Parathyroid adenoma (tissue), 2 donors: ENCODE measurements around the gene RERE.

Experiments
- H2AFZ ChIP-seq: fragments of 300-600 bp; sonication (generic); one replicate; pipeline ENCODE4 v1.7.0; 2017; ENCODE audit warnings: antibody characterized with exemption, mild to moderate bottlenecking
- H3K27ac ChIP-seq: fragments of 300-600 bp; sonication (generic); one replicate; pipeline ENCODE4 v1.7.0; 2017
- H3K27me3 ChIP-seq: fragments of 300-600 bp; sonication (generic); one replicate; pipeline ENCODE4 v1.7.0; 2017; ENCODE audit warnings: low read length; ENCODE audit not compliant: control insufficient read depth, insufficient read depth
- H3K36me3 ChIP-seq: fragments of 300-600 bp; sonication (generic); one replicate; pipeline ENCODE4 v1.7.0; 2017; ENCODE audit warnings: low read length; ENCODE audit not compliant: control insufficient read depth, insufficient read depth
- H3K4me1 ChIP-seq: fragments of 300-600 bp; sonication (generic); one replicate; pipeline ENCODE4 v1.7.0; 2017; ENCODE audit warnings: control low read depth
- H3K4me2 ChIP-seq: fragments of 300-600 bp; sonication (generic); one replicate; pipeline ENCODE4 v1.7.0; 2017; ENCODE audit warnings: low read length
- H3K4me3 ChIP-seq: fragments of 300-600 bp; sonication (generic); one replicate; pipeline ENCODE4 v1.7.0; 2017; ENCODE audit warnings: low read depth, low read length
- H3K79me2 ChIP-seq: fragments of 300-600 bp; sonication (generic); one replicate; pipeline ENCODE4 v1.7.0; 2017; ENCODE audit warnings: control low read depth
- H3K9ac ChIP-seq: fragments of 300-600 bp; sonication (generic); one replicate; pipeline ENCODE4 v1.7.0; 2017; ENCODE audit warnings: mild to moderate bottlenecking
- H3K9me3 ChIP-seq: fragments of 300-600 bp; sonication (generic); one replicate; pipeline ENCODE4 v1.7.0; 2017; ENCODE audit warnings: low read length; ENCODE audit not compliant: control insufficient read depth
- CTCF ChIP-seq: fragments of 300-600 bp; sonication (generic); IDR thresholded peaks from one replicate; pipeline ENCODE4 v1.7.0; 2017; ENCODE audit warnings: antibody characterized with exemption, mild to moderate bottlenecking
- donor health status: primary hyperparathyroidism.

The RERE gene

GRCh38 chr1:8639148-8639547, 178.3 kb downstream of the RERE start:
- H3K36me3 ChIP-seq: no peaks in the 10 kb centered on the region
- H3K9me3 ChIP-seq: no peaks in the 10 kb centered on the region
- no peak overlapping the region for H3K4me2 ChIP-seq
- no peak for TF ChIP-seq CTCF
- peaks cover 18% of the 10 kb centered on the region for H3K79me2 ChIP-seq
- H3K4me3 ChIP-seq: no peak overlapping the region
- H3K27me3 ChIP-seq: no peaks in the 10 kb centered on the region
- no peaks in the 10 kb centered on the region for H3K4me1 ChIP-seq
- no peak overlapping the region for H2AFZ ChIP-seq
- no peak overlapping the region for H3K27ac ChIP-seq
- no peak overlapping the region for H3K9ac ChIP-seq

GRCh38 chr1:8633741-8634501, 183.5 kb downstream of the RERE start:
- no peak overlapping the region for H3K27ac ChIP-seq
- H3K4me2 ChIP-seq: no peak overlapping the region
- no peak for TF ChIP-seq CTCF
- H3K9me3 ChIP-seq: no peaks in the 10 kb centered on the region
- H3K27me3 ChIP-seq: no peaks in the 10 kb centered on the region
- peaks cover 24% of the 10 kb centered on the region for H3K79me2 ChIP-seq
- no peak overlapping the region for H3K4me3 ChIP-seq
- no peaks in the 10 kb centered on the region for H3K36me3 ChIP-seq
- H2AFZ ChIP-seq: no peak overlapping the region
- no peak overlapping the region for H3K9ac ChIP-seq
- H3K4me1 ChIP-seq: peaks cover 7% of the 10 kb centered on the region

DNA sequence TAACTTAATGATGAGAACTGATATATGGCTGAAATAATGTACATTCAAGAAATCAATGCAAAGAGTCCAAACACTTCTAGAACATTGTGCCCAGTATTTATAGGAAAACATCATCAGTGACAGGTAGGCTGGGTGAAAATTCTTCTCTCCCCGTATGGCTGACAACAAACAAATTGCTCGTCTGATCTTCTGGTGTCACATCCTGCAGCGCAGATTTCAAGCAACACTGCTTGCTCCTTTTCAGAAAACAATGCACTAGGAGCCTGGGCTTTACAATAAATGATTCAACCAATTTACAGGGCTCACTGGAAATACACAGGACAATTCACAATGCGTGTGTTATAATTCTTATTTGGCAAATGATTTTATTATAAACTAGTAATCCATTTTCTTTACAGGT, 185.3 kb downstream of the RERE start:
- Histone ChIP-seq H3K27ac (no peak overlapping the region), H3K4me3 (no peak overlapping the region)

GRCh38 chr1:8631163-8631562, 186.3 kb downstream of the RERE start:
- Histone ChIP-seq H3K4me2 (no peak overlapping the region), H3K79me2 (peaks cover 27% of the 10 kb centered on the region), H3K9me3 (no peaks in the 10 kb centered on the region), H2AFZ (no peak overlapping the region), H3K27ac (peak overlapping the region; percentile 85), H3K27me3 (no peaks in the 10 kb centered on the region), H3K4me1 (peaks cover 16% of the 10 kb centered on the region), H3K9ac (no peak overlapping the region), H3K4me3 (no peak overlapping the region), H3K36me3 (no peaks in the 10 kb centered on the region)
- TF ChIP-seq CTCF: no peak

More for the DNA sequence above, 185.3 kb downstream of the RERE start:
- Histone ChIP-seq H3K36me3 (no peaks in the 10 kb centered on the region), H3K27me3 (no peaks in the 10 kb centered on the region), H3K4me2 (no peak overlapping the region), H3K9me3 (no peaks in the 10 kb centered on the region), H2AFZ (no peak overlapping the region), H3K4me1 (peaks cover 12% of the 10 kb centered on the region), H3K79me2 (peaks cover 22% of the 10 kb centered on the region), H3K9ac (no peak overlapping the region)
- TF ChIP-seq CTCF: no peak
